Raji (cell line): Measurements from ENCODE around the gene CASP6.

ENCODE experiments used
- POLR2A ChIP-seq: IDR thresholded peaks from 2 replicates; pipeline ENCODE4 v1.6.1; 2011; ENCODE audit warnings: low read depth, low read length, control low read depth; ENCODE audit not compliant: insufficient read depth

The CASP6 gene

DNA sequence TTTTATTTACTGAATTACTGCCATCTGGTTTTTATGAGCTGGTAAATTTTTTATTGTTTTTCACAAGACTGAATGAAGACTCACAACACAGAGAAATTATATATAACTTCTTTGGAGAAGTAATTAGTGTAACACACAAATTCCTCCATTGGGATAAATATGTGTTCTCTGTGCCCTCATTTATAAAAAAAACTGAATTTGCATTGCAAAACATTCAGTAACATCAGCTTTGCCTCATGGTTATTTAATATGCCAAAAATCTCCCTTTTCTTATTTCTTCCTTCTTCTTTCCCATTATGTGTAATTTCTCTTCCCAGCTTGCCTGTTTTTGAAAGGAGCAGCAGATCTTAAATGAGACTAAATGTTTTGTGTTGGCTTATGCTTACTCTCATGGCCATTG is 18.5 kb downstream of the CASP6 start:
- no peak for TF ChIP-seq POLR2A

DNA sequence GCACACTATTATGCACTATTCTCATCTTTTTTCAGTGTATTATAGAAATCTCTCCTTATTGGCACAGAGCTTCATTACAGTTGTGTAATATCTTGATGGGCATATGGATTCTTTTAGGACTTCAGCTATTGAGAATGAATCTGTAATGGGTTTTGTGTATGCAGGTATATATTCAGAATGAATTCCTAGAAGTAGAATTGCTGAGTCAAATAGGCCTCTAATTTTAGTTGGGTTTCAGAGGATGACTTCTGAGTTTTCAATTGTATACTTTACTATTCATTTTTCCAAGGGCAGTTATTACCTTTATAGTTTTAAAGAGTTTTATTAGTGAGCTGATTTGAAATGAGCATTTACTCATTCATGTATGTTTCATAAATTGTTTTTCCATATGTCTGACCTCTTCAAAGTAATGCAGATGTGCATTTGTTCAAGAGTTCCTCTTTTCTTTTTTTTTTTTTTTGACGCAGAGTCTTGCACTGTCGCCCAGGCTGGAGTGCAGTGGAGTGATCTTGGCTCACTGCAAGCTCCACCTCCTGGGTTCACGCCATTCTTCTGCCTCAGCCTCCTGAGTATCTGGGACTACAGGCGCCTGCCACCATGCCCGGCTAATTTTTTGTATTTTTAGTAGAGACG is 19.5 kb downstream of the CASP6 start:
- no peak for TF ChIP-seq POLR2A

GRCh38 chr4:109682875-109683274 is 20.4 kb downstream of the CASP6 start:
- no peak for TF ChIP-seq POLR2A

GRCh38 chr4:109676886-109677285 is 26.4 kb downstream of the CASP6 start:
- no peak for TF ChIP-seq POLR2A

- no peak for TF ChIP-seq POLR2A
These were observed 27.4 kb downstream of the CASP6 start for GRCh38 chr4:109675843-109676242.

DNA sequence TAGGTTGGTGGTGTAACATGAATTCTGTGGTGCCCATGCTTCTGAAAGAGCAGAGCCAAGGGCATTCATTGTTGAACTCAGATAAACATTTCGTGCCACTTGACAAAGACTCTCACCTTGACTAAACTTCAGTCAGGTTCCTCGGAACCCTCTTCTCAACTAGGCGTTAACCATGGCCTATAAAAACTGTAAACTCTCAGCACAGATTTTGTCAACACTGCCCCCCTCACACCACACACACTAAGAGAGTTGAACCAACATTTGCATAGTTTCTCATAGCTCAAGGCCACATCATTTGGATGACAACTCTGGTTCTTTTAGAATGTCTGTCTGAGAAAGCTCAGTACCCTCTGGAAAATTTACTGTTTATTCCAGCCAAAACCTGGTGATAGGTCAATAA is 28.1 kb downstream of the CASP6 start:
- no peak for TF ChIP-seq POLR2A

- TF ChIP-seq POLR2A: no peak
These were observed 29.9 kb downstream of the CASP6 start for GRCh38 chr4:109673303-109673702.

- TF ChIP-seq POLR2A: no peak
These were observed 30.9 kb downstream of the CASP6 start for GRCh38 chr4:109672169-109672930.

DNA sequence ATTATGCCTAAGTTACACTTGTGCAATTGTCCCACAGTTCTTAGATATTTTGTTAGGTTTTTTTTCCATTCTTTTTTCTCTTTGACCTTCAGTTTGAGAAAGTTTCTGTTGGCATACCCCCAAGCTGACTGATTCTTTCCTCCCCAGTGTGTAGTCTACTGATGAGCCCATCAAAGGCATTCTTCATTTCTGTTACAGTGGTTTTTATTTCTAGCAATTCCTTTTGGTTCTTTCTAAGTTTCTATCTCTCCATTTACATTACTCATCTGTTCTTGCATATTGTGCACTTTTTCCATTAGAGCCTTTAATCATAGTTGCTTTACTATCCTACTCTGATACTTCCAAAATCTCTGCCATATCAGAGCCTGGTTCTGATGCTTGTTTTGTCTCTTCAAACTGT is 31.9 kb downstream of the CASP6 start:
- TF ChIP-seq POLR2A: no peak

- TF ChIP-seq POLR2A: no peak
These were observed 37.3 kb downstream of the CASP6 start for GRCh38 chr4:109665783-109666485.

DNA sequence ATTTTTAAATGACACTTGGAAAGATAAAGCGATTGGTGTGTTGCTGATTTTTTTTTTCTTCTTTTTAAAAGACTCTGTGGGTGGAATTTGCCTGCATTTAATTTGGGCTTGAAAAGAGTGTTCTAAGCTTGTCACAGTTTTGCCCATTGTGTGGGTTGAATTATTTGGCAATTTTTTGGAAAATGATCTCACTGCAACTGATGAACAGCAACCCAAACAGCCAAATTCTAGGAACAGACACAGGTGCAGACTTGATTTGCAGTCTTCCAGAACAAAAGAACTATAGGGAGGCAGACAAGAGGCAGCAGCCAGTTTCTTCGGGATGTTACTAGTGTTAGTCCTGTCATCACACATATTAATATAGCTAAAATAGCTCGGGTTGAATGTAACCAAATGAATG is 40.5 kb downstream of the CASP6 start:
- no peak for TF ChIP-seq POLR2A

- TF ChIP-seq POLR2A: no peak
These were observed 41.1 kb downstream of the CASP6 start for GRCh38 chr4:109662116-109662515.

- no peak for TF ChIP-seq POLR2A
These were observed 44.3 kb downstream of the CASP6 start for GRCh38 chr4:109658871-109659410.

- no peak for TF ChIP-seq POLR2A
These were observed 45.3 kb downstream of the CASP6 start for GRCh38 chr4:109657854-109658418.

DNA sequence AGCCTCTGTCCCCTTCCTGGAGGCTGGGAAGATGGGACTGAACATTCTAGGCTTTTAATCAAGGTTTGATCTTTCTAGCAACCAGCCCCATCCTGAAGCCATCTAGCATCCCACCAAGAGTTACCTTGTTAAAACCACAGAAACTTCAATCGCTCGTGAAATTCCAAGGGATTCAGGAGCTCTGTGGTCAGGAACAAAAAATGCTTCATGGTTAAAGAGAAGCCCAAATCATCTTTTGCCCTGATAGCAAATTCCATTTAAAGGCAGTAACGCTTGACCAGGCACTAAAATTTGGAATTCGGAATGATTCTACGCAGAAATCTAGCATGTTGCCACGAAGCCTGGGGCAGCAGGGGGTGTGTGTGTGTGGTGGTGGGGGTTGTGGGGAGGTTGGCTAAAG is 47.8 kb downstream of the CASP6 start:
- no peak for TF ChIP-seq POLR2A
